Measurements from ENCODE around the gene LCN10. TPM values are rescaled to one million over a fixed set of nuclear protein-coding genes. Genes with fewer than 3 reads are reported as not detected.

Gene LCN10
- total and polyA plus RNA-seq, 9 of the 15 experiments (the other 6 are each of a cell fraction or from before 2014, with no cell fraction given), result 0.10 to 0.21 (median 0.14) TPM; not detected in 6

GRCh38 chr9:136787690-136788400 lies 45.1 kb upstream of the LCN10 start (continued):
- TF ChIP-seq ZNF449 (CRISPR knock-in tag; IDR thresholded peaks at IDR 0.05) (no peak), TFAM (CRISPR knock-in tag; conservative IDR thresholded peaks at IDR 0.05) (no peak), REST (IDR thresholded peaks at IDR 0.05; ENCODE audit: borderline replicate concordance) (peak; percentile 57; the same call in 1 of the 2 replicates), REST (CRISPR knock-in tag; IDR thresholded peaks at IDR 0.05; ENCODE audit: low read depth) (no peak), EGR1 (conservative IDR thresholded peaks at IDR 0.05) (peak; percentile 64), MGA (IDR thresholded peaks at IDR 0.05) (no peak)
